WTC11 (cell line): ENCODE results near the gene DNAAF8. TPM values are rescaled to one million over a fixed set of nuclear protein-coding genes. Genes with fewer than 3 reads are reported as not detected.

ENCODE experiments used
- ATAC-seq: fragments of 200-7000 bp; cut with Tn5 transposase; 2 replicates; pipeline ENCODE4 v1.10.0; 2021; ENCODE audit warnings: mild to moderate bottlenecking, moderate library complexity
- CTCF ChIA-PET: fragments of 300-600 bp; sonication (Branson Sonifier 250); formaldehyde crosslinking; loops from one replicate; lab custom pipeline; 2021; ENCODE audit warnings: antibody characterized with exemption; lab: Charles Lee
- POLR2A ChIA-PET: fragments of 350-600 bp; sonication (Branson Sonifier 250); formaldehyde crosslinking; loops from one replicate; lab custom pipeline; 2021; ENCODE audit warnings: antibody characterized with exemption; lab: Charles Lee
- DNase-seq: peaks from one replicate; pipeline ENCODE4 v3.0.0; 2021; ENCODE audit warnings: low spot score
- H3K27ac Mint-ChIP-seq: 2 replicates; pipeline ENCODE4 v1.8.0; 2021; ENCODE audit warnings: mixed read lengths
- H3K27me3 Mint-ChIP-seq: 2 replicates; pipeline ENCODE4 v1.8.0; 2021; ENCODE audit warnings: low read depth, mild to moderate bottlenecking, moderate library complexity, mixed read lengths
- H3K36me3 Mint-ChIP-seq: 2 replicates; pipeline ENCODE4 v1.8.0; 2021; ENCODE audit warnings: mixed read lengths
- H3K4me1 Mint-ChIP-seq: 2 replicates; pipeline ENCODE4 v1.8.0; 2022; ENCODE audit warnings: mixed read lengths
- H3K4me3 Mint-ChIP-seq: 2 replicates; pipeline ENCODE4 v1.8.0; 2021; ENCODE audit warnings: mild to moderate bottlenecking, moderate library complexity, mixed read lengths
- H3K9me3 Mint-ChIP-seq: 2 replicates; pipeline ENCODE4 v1.8.0; 2021; ENCODE audit warnings: mixed read lengths
- ARID4B ChIP-seq: sonication (generic); formaldehyde crosslinking; IDR thresholded peaks from 2 replicates; pipeline ENCODE4 v1.8.0; 2023; ENCODE audit warnings: missing genetic modification reagents, mild to moderate bottlenecking, borderline replicate concordance
- CBFB ChIP-seq: sonication (generic); formaldehyde crosslinking; IDR thresholded peaks from 2 replicates; pipeline ENCODE4 v1.8.1; 2022; ENCODE audit warnings: mild to moderate bottlenecking, low read depth, missing genetic modification reagents
- FOXK1 ChIP-seq: sonication (generic); formaldehyde crosslinking; IDR thresholded peaks from 2 replicates; pipeline ENCODE4 v1.8.0; 2022; ENCODE audit warnings: mild to moderate bottlenecking, moderate library complexity, missing genetic modification reagents
- FOXP1 ChIP-seq: sonication (generic); formaldehyde crosslinking; IDR thresholded peaks from 2 replicates; pipeline ENCODE4 v1.8.0; 2022; ENCODE audit warnings: missing genetic modification reagents, mild to moderate bottlenecking, moderate library complexity, borderline replicate concordance
- FOXP4 ChIP-seq: sonication (generic); formaldehyde crosslinking; IDR thresholded peaks from 2 replicates; pipeline ENCODE4 v1.8.0; 2022; ENCODE audit warnings: mild to moderate bottlenecking, missing genetic modification reagents
- GABPB1 ChIP-seq: sonication (generic); formaldehyde crosslinking; IDR thresholded peaks from 2 replicates; pipeline ENCODE4 v1.8.1; 2023; ENCODE audit warnings: mild to moderate bottlenecking, missing genetic modification reagents
- GRHL2 ChIP-seq: fragments of 250-450 bp; sonication (Bioruptor Pico); IDR thresholded peaks from 2 replicates; pipeline ENCODE4 v1.8.0; 2022; ENCODE audit warnings: mild to moderate bottlenecking, moderate library complexity; ENCODE audit not compliant: insufficient replicate concordance, severe bottlenecking
- HMGXB4 ChIP-seq: sonication (generic); formaldehyde crosslinking; IDR thresholded peaks from 2 replicates; pipeline ENCODE4 v1.8.1; 2023; ENCODE audit warnings: mild to moderate bottlenecking, moderate library complexity, missing genetic modification reagents
- IRF1 ChIP-seq: sonication (generic); formaldehyde crosslinking; IDR thresholded peaks from 2 replicates; pipeline ENCODE4 v1.8.0; 2023; ENCODE audit warnings: missing genetic modification reagents
- JAZF1 ChIP-seq: fragments of 250-450 bp; sonication (Bioruptor Pico); IDR thresholded peaks from 2 replicates; pipeline ENCODE4 v1.9.0; 2021; ENCODE audit warnings: moderate library complexity, mild to moderate bottlenecking, inconsistent platforms
- MAX ChIP-seq: sonication (generic); formaldehyde crosslinking; IDR thresholded peaks from 2 replicates; pipeline ENCODE4 v1.8.0; 2022; ENCODE audit warnings: mild to moderate bottlenecking, missing genetic modification reagents
- MYBL2 ChIP-seq: sonication (generic); formaldehyde crosslinking; IDR thresholded peaks from 2 replicates; pipeline ENCODE4 v1.8.1; 2023; ENCODE audit warnings: mild to moderate bottlenecking, moderate library complexity, missing genetic modification reagents
- NFYB ChIP-seq: sonication (generic); formaldehyde crosslinking; conservative IDR thresholded peaks from 2 replicates; pipeline ENCODE4 v1.8.0; 2022; ENCODE audit warnings: low read depth, missing genetic modification reagents
- NR2C2 ChIP-seq: sonication (generic); formaldehyde crosslinking; IDR thresholded peaks from 2 replicates; pipeline ENCODE4 v1.8.0; 2022; ENCODE audit warnings: mild to moderate bottlenecking, missing genetic modification reagents
- OVOL2 ChIP-seq: fragments of 250-450 bp; sonication (Bioruptor Pico); IDR thresholded peaks from 2 replicates; pipeline ENCODE4 v1.9.0; 2021; ENCODE audit warnings: mild to moderate bottlenecking, borderline replicate concordance
- RELA ChIP-seq: sonication (generic); formaldehyde crosslinking; IDR thresholded peaks from 2 replicates; pipeline ENCODE4 v1.8.1; 2022; ENCODE audit warnings: missing genetic modification reagents, mild to moderate bottlenecking, borderline replicate concordance
- SP1 ChIP-seq: sonication (generic); formaldehyde crosslinking; conservative IDR thresholded peaks from 2 replicates; pipeline ENCODE4 v1.8.1; 2022; ENCODE audit warnings: missing genetic modification reagents
- USF1 ChIP-seq: sonication (generic); formaldehyde crosslinking; IDR thresholded peaks from 2 replicates; pipeline ENCODE4 v1.8.0; 2022; ENCODE audit warnings: mild to moderate bottlenecking, missing genetic modification reagents
- ZBTB43 ChIP-seq: sonication (generic); formaldehyde crosslinking; IDR thresholded peaks from 2 replicates; pipeline ENCODE4 v1.8.1; 2023; ENCODE audit warnings: mild to moderate bottlenecking, missing genetic modification reagents
- ZNF281 ChIP-seq: sonication (generic); formaldehyde crosslinking; IDR thresholded peaks from 2 replicates; pipeline ENCODE4 v1.8.0; 2023; ENCODE audit warnings: mild to moderate bottlenecking, missing genetic modification reagents
- ZNF396 ChIP-seq: fragments of 250-450 bp; sonication (Bioruptor Pico); IDR thresholded peaks from 2 replicates; pipeline ENCODE4 v1.8.0; 2021; ENCODE audit warnings: mild to moderate bottlenecking, moderate library complexity, borderline replicate concordance
- total RNA-seq: library from RNA; stranded (reverse); gene quantifications from 3 replicates; pipeline ENCODE4 v1.2.3, GENCODE V29; 2021

DNAAF8 gene
- total RNA-seq, 1 experiment from 2014 or later, result 0.09 TPM

GRCh38 chr16:4766875-4767628 lies 32.7 kb downstream of the DNAAF8 start, which contains the start of gene ZNF500:
Gene ZNF500 (minus strand): TSS chr16:4767162. CDS start chr16:4765978, 1,184 bp downstream.
- Mint-ChIP-seq H3K4me3 (peak within 1 kb of the TSS; percentile 86), H3K4me1 (peaks cover 17% of the 10 kb centered on the region), H3K27me3 (no peaks in the 10 kb centered on the region), H3K36me3 (peaks cover 9% of the 10 kb centered on the region), H3K27ac (peak within 1 kb of the TSS; percentile 94), H3K9me3 (no peaks in the 10 kb centered on the region)
- CTCF ChIA-PET, result interaction anchor here (1.1 kb wide), 1 partner anchor 33 kb away, joined by 3 read pairs; the partner anchor contains the start of genes ANKS3 and DNAAF8
- peak; percentile 90 for ATAC-seq
- POLR2A ChIA-PET, result interaction anchor here (0.6 to 3.1 kb wide), 2 partner anchors 23 to 36 kb away, joined by 3 to 16 read pairs; partner anchors contain the start of gene ROGDI
- peak; percentile 100 for DNase-seq
- TF ChIP-seq RELA (CRISPR knock-in tag) (no peak), USF1 (CRISPR knock-in tag) (peak; percentile 46; the same call in 1 of the 2 replicates), NR2C2 (CRISPR knock-in tag) (no peak), OVOL2 (CRISPR knock-in tag) (no peak), HMGXB4 (CRISPR knock-in tag) (peak; percentile 63; the same call in 1 of the 2 replicates), MAX (CRISPR knock-in tag) (peak; percentile 79), ZNF396 (CRISPR knock-in tag) (no peak), FOXP4 (CRISPR knock-in tag) (peak; percentile 81), ZBTB43 (CRISPR knock-in tag) (peak; percentile 47; the same call in 1 of the 2 replicates), NFYB (CRISPR knock-in tag) (peak; percentile 77), FOXK1 (CRISPR knock-in tag) (peak; percentile 96), SP1 (CRISPR knock-in tag) (peak; percentile 100), ARID4B (CRISPR knock-in tag) (peak; percentile 78; the same call in 1 of the 2 replicates), IRF1 (peak; percentile 75; the same call in 1 of the 2 replicates), JAZF1 (CRISPR knock-in tag) (no peak), MYBL2 (CRISPR knock-in tag) (peak; percentile 14; the same call in 1 of the 2 replicates), FOXP1 (CRISPR knock-in tag) (peak; percentile 56; the same call in 1 of the 2 replicates), GABPB1 (CRISPR knock-in tag) (peak; percentile 71), ZNF281 (peak; percentile 43; the same call in 1 of the 2 replicates), CBFB (CRISPR knock-in tag) (peak; percentile 80; the same call in 1 of the 2 replicates), GRHL2 (no peak)
